Testis (tissue), 3 donors: ENCODE results near the gene L1CAM. TPM values are rescaled to one million over a fixed set of nuclear protein-coding genes. Genes with fewer than 3 reads are reported as not detected.

Experiments used
- DNase-seq: peaks from one replicate; pipeline ENCODE4 v3.0.0-alpha.2; 2019
- H3K27ac ChIP-seq, 2 donors: fragments of 200-600 bp; sonication (generic); one replicate each; pipeline ENCODE4 v1.5.1; 2019
- H3K27me3 ChIP-seq: fragments of 200-600 bp; sonication (generic); one replicate; pipeline ENCODE4 v1.5.1; 2019
- H3K36me3 ChIP-seq: fragments of 200-600 bp; sonication (generic); one replicate; pipeline ENCODE4 v1.5.1; 2017; ENCODE audit warnings: low read depth; ENCODE audit errors: missing control alignments
- H3K4me1 ChIP-seq: fragments of 200-600 bp; sonication (generic); one replicate; pipeline ENCODE4 v1.5.1; 2019
- H3K4me3 ChIP-seq, 2 donors: fragments of 200-600 bp; sonication (generic); one replicate each; pipeline ENCODE4 v1.5.1; 2017 to 2019
- H3K9me3 ChIP-seq: fragments of 200-600 bp; sonication (generic); one replicate; pipeline ENCODE4 v1.5.1; 2017
- POLR2A ChIP-seq: fragments of 450-650 bp; IDR thresholded peaks from one replicate; pipeline ENCODE4 v1.6.1; 2017; ENCODE audit warnings: antibody characterized with exemption, mild to moderate bottlenecking, moderate library complexity
- WGBS, 2 donors: methylation state at CpG; one replicate each; pipeline ENCODE4 v1.1.5; 2018; 5-methylcytosine and 5-hydroxymethylcytosine counted together
- intact Hi-C: fragments of 100-400 bp; cut with DNase I; formaldehyde crosslinking; loops from one replicate; pipeline ENCODE4 v1.15.1; 2023; ENCODE audit warnings: low total_unique reads
- polyA plus RNA-seq: library from polyadenylated mRNA; stranded (reverse); fragments of 350-450 nt; fragmentation: Illumina TruSeq; extraction: RNeasy Lipid Tissue Mini Kit (QIAGEN cat#74804); gene quantifications from one replicate; pipeline ENCODE4 v1.2.3, GENCODE V29; 2014; ENCODE audit warnings: low read depth, low replicate concordance; ENCODE audit not compliant: insufficient read depth
- total RNA-seq, 2 donors: library from RNA; depleted of rRNA; stranded (reverse); fragments of >200 nt; gene quantifications; one replicate each; pipeline ENCODE4 v1.2.3, GENCODE V29; 2016
- TF ChIP-seq, protein P1 (sequence below), 3 experiments: fragments of 450-650 bp in 2 of 3; fragments of 200-600 bp in 1 of 3; sonication (generic) in 1 of 3; IDR thresholded peaks; one replicate each; pipeline ENCODE4 v1.5.1; 2016 to 2019; ENCODE audit warnings: antibody characterized with exemption in 3 of 3, mild to moderate bottlenecking in 2 of 3, moderate library complexity in 1 of 3

Gene L1CAM
- total and polyA plus RNA-seq, 3 donors from 2014 or later: 1.7 to 4.5 (median 2.5) TPM

DNA sequence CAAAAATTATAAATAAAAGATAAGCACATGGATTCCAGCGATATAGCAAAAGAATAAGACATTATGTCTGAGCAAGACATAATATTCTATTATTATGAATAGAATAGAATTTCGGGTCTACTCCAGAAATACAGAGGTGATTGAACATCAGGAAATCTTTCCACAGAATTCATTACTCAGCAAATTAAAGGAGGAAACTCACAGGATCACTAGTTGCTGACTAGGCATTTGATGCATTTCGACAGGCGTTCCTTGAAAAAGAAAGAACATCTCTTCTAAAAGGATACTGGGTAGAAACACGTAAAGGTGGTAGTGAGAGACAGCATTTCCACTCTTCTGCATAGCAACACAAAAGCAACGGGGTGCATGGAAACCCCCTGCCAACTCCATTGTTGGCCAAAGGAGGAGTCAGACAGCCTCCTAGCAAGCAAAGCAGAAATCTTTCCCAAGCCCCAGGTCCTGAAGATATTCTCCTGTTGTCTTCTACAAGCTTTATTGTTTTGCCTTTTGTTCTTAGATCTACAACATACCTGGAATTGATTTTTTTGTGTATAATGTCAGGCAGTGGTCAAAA lies 41.4 kb downstream of the L1CAM start:
- H3K27me3 ChIP-seq: no peaks in the 10 kb centered on the region
- H3K9me3 ChIP-seq: no peaks in the 10 kb centered on the region
- intact Hi-C loops: no loop called here
- WGBS, 2 donors: 40 to 53% methylated on average over 6 of the region's 6 CpGs
- no peak overlapping the region for H3K4me3 ChIP-seq
- TF ChIP-seq, protein P1, sequence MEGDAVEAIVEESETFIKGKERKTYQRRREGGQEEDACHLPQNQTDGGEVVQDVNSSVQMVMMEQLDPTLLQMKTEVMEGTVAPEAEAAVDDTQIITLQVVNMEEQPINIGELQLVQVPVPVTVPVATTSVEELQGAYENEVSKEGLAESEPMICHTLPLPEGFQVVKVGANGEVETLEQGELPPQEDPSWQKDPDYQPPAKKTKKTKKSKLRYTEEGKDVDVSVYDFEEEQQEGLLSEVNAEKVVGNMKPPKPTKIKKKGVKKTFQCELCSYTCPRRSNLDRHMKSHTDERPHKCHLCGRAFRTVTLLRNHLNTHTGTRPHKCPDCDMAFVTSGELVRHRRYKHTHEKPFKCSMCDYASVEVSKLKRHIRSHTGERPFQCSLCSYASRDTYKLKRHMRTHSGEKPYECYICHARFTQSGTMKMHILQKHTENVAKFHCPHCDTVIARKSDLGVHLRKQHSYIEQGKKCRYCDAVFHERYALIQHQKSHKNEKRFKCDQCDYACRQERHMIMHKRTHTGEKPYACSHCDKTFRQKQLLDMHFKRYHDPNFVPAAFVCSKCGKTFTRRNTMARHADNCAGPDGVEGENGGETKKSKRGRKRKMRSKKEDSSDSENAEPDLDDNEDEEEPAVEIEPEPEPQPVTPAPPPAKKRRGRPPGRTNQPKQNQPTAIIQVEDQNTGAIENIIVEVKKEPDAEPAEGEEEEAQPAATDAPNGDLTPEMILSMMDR (IDR thresholded peaks at IDR 0.05): no peak
- TF ChIP-seq POLR2A: no peak
- DNase-seq: no peak
- no peaks in the 10 kb centered on the region for H3K4me1 ChIP-seq
- no peaks in the 10 kb centered on the region for H3K36me3 ChIP-seq
- no peak overlapping the region for H3K27ac ChIP-seq

DNA sequence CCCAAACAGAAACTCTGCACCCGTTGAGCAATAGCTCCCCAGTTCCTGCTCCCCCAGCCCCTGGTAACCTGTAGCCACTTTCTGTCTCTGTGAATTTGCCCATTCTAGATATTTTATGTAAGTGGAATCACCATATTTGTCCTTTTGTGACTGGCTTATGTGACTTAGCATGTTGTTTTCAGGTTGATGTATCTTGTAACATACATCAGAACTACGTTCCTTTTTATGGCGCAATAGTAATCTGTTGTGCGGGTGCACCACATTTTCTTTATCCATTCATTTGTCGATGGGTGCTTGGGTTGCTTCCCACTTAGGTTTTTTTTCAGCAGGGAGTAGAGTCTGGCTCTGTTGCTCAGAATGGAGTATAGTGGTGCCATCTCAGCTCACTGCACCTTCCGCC lies 49.1 kb downstream of the L1CAM start:
- no peaks in the 10 kb centered on the region for H3K4me1 ChIP-seq
- no peaks in the 10 kb centered on the region for H3K27me3 ChIP-seq
- 89 to 91% methylated on average over 4 to 6 of the region's 6 CpGs for WGBS, 2 donors
- DNase-seq: no peak
- intact Hi-C loops: no loop called here
- H3K4me3 ChIP-seq: no peak overlapping the region
- H3K36me3 ChIP-seq: no peaks in the 10 kb centered on the region
- no peaks in the 10 kb centered on the region for H3K9me3 ChIP-seq
- TF ChIP-seq POLR2A: no peak
- TF ChIP-seq, protein P1 (IDR thresholded peaks at IDR 0.05): no peak
- H3K27ac ChIP-seq: no peak overlapping the region

DNA sequence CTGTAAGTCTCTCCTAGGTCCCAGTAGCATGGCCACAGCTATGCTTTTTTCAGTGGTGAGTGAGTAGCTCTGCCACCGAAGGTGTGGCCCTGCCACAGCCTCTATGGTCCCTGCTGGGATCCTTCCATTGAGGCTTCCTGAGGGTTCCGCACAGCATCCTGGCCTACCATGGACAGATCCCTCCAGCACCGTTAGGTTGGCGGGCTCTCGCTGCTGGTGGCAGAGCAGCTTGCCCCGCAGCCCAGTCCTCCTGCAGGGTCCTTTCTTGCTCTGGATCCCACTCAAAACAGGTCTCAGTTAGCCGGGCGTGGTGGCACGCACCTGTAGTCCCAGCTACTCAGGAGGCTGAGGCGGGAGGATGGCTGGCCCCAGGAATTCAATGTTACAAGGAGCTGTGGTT lies 53.2 kb downstream of the L1CAM start:
- no peaks in the 10 kb centered on the region for H3K9me3 ChIP-seq
- H3K27ac ChIP-seq: no peak overlapping the region
- peaks cover 4% of the 10 kb centered on the region for H3K4me1 ChIP-seq
- H3K27me3 ChIP-seq: no peaks in the 10 kb centered on the region
- DNase-seq: no peak
- TF ChIP-seq, protein P1 (IDR thresholded peaks at IDR 0.05): no peak
- TF ChIP-seq POLR2A: no peak
- intact Hi-C loops: no loop called here
- H3K4me3 ChIP-seq: no peak overlapping the region
- whole genome bisulfite sequencing, 2 donors: 92% methylated on average over 10 of the region's 10 CpGs; no CpG with 5 or more reads in 1 of the 2 donors
- H3K36me3 ChIP-seq: no peaks in the 10 kb centered on the region

DNA sequence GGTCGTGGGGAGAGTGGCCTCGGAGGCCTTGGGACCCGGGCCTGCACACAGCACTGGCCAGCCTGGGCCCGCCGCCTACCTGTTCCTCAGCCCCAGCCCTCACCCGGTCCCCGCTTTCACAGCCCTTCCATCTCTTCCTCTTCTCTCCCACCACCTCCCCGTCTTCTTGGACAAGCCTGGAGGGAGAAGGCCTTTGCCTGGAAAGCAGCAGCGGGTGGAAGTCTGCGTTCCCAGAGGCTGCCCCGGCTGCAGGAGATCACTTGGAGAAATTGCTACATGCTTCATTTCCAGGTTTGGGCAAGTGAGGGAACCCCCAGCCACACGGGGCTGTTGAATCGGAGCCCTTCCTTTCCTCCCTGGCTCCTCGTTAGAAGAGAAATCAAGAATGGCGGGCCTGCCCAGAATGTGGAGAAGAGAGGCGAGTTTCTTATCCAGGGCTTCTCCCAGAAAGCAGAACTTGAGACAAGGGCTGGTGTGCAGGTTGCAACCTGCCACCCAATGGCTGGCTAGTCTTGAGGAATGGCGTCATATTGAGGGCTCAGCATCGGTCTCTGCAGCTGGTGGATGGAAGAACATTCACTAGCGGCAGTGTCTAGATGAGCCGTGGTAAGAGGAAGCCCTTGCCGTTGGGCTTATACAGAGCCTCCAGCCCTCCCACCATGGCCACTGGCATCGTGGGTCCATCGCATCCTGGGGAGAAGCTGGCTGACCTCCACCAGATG lies 54.4 kb downstream of the L1CAM start:
- WGBS, 2 donors: 40 to 47% methylated on average over 1 to 21 of the region's 23 CpGs
- Histone ChIP-seq H3K36me3 (no peaks in the 10 kb centered on the region), H3K27me3 (no peaks in the 10 kb centered on the region), H3K4me1 (peaks cover 4% of the 10 kb centered on the region), H3K27ac (no peak overlapping the region), H3K4me3 (no peak overlapping the region), H3K9me3 (no peaks in the 10 kb centered on the region)
- DNase-seq: no peak
- TF ChIP-seq, protein P1 (IDR thresholded peaks at IDR 0.05): no peak
- no peak for TF ChIP-seq POLR2A
- intact Hi-C loops: no loop called here
